Measurements from ENCODE around the gene SMIM14.
"Not testable (repeated sequence)": the region's sequence is repeated elsewhere in the genome, so short reads cannot be mapped to it uniquely, and the experiment has no call there.

Gene SMIM14

GRCh38 chr4:39638354-39639239 is at the start of gene SMIM14:
Gene SMIM14 (minus strand): TSS chr4:39638865. CDS start chr4:39605145, 33,720 bp downstream.
- DNase-seq, result peak; percentile 73 to 87 (median 78)

- DNase-seq, result no peak
These were observed 48.3 kb upstream of the SMIM14 start for GRCh38 chr4:39687014-39687413.

GRCh38 chr4:39685990-39686389 is 47.3 kb upstream of the SMIM14 start:
- no peak for DNase-seq

GRCh38 chr4:39682138-39682537 is 43.5 kb upstream of the SMIM14 start:
- no peak for DNase-seq

- DNase-seq, result not testable (repeated sequence)
These were observed 42.3 kb upstream of the SMIM14 start for GRCh38 chr4:39681003-39681402.

- DNase-seq, result not testable (repeated sequence)
These were observed 37.0 kb upstream of the SMIM14 start for GRCh38 chr4:39675681-39676080.

GRCh38 chr4:39670296-39670695 is 31.6 kb upstream of the SMIM14 start:
- not testable (repeated sequence) for DNase-seq

- DNase-seq, result no peak
These were observed 30.2 kb upstream of the SMIM14 start for GRCh38 chr4:39668887-39669286.

- no peak for DNase-seq
These were observed 29.0 kb upstream of the SMIM14 start for GRCh38 chr4:39667706-39668105.

GRCh38 chr4:39664828-39665731 is 26.4 kb upstream of the SMIM14 start:
- DNase-seq, result no peak

GRCh38 chr4:39662683-39663082 is 24.0 kb upstream of the SMIM14 start:
- DNase-seq, result no peak

GRCh38 chr4:39660757-39661156 is 22.1 kb upstream of the SMIM14 start:
- no peak for DNase-seq

- DNase-seq, result no peak
These were observed 21.4 kb upstream of the SMIM14 start for GRCh38 chr4:39660045-39660444.

GRCh38 chr4:39658756-39659155 is 20.1 kb upstream of the SMIM14 start:
- DNase-seq, result no peak

- no peak for DNase-seq
These were observed 18.8 kb upstream of the SMIM14 start for GRCh38 chr4:39657465-39657864.

GRCh38 chr4:39656638-39657037 is 18.0 kb upstream of the SMIM14 start:
- DNase-seq, result not testable (repeated sequence)

GRCh38 chr4:39655876-39656275 is 17.2 kb upstream of the SMIM14 start:
- DNase-seq, result no peak

- no peak for DNase-seq
These were observed 16.5 kb upstream of the SMIM14 start for GRCh38 chr4:39655211-39655610.

GRCh38 chr4:39651586-39651985 is 12.9 kb upstream of the SMIM14 start:
- not testable (repeated sequence) for DNase-seq

GRCh38 chr4:39649639-39650265 is 11.1 kb upstream of the SMIM14 start:
- no peak for DNase-seq

GRCh38 chr4:39648827-39649558 is 10.3 kb upstream of the SMIM14 start:
- no peak for DNase-seq

- DNase-seq, result no peak
These were observed 9.5 kb upstream of the SMIM14 start for GRCh38 chr4:39648213-39648612.
